ENCODE results near the gene CUEDC1.

DNA sequence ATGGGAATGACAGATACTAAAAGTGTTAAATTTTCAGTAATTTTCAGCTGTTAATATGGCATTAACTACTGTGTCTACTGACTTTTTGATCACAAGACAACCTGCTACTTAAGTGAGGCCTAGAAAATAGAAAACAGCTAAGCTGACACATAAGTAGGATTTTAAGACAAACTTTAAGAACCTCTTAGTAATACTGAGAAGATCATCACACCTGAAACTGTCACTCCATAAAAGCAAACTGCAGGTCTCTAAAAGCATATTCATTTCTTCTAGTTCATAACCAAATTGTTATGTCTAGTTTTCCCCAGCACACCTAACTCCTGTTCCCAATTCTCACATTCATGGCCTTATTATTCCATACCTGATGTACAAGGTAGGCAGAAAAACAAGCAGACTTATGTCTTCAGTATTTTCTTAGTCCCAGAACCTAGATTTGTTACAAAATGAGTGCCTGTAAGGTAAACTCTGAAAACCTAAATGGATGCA is 43.8 kb upstream of the CUEDC1 start:
- no peak for TF ChIP-seq POLR2A (IDR thresholded peaks at IDR 0.05)
- TF ChIP-seq, protein P1, sequence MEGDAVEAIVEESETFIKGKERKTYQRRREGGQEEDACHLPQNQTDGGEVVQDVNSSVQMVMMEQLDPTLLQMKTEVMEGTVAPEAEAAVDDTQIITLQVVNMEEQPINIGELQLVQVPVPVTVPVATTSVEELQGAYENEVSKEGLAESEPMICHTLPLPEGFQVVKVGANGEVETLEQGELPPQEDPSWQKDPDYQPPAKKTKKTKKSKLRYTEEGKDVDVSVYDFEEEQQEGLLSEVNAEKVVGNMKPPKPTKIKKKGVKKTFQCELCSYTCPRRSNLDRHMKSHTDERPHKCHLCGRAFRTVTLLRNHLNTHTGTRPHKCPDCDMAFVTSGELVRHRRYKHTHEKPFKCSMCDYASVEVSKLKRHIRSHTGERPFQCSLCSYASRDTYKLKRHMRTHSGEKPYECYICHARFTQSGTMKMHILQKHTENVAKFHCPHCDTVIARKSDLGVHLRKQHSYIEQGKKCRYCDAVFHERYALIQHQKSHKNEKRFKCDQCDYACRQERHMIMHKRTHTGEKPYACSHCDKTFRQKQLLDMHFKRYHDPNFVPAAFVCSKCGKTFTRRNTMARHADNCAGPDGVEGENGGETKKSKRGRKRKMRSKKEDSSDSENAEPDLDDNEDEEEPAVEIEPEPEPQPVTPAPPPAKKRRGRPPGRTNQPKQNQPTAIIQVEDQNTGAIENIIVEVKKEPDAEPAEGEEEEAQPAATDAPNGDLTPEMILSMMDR (IDR thresholded peaks at IDR 0.05) = no peak
- no peak for TF ChIP-seq POLR2AphosphoS5 (IDR thresholded peaks at IDR 0.05)
- TF ChIP-seq EP300 (IDR thresholded peaks at IDR 0.05; ENCODE audit: low read depth) = no peak

All from transverse colon (tissue), 4 donors.